H9 (cell line): ENCODE results near the gene ANKFY1. TPM values are rescaled to one million over a fixed set of nuclear protein-coding genes. Genes with fewer than 3 reads are reported as not detected.

Experiments
- DNase-seq: peaks from one replicate; pipeline ENCODE4 v3.0.0-alpha.2; 2017
- H2AFZ ChIP-seq: one replicate; pipeline ENCODE4 v1.6.1; 2013; ENCODE audit warnings: mild to moderate bottlenecking, low read length, control low read depth, moderate library complexity
- H2AK5ac ChIP-seq: 2 replicates; pipeline ENCODE4 v1.6.1; 2013; ENCODE audit warnings: low read length, control low read depth, mixed read lengths; ENCODE audit not compliant: insufficient read length
- H2BK120ac ChIP-seq: one replicate; pipeline ENCODE4 v1.6.1; 2013; ENCODE audit warnings: low read depth, mild to moderate bottlenecking, low read length, control low read depth, inconsistent platforms; ENCODE audit not compliant: poor library complexity, severe bottlenecking
- H2BK12ac ChIP-seq: 2 replicates; pipeline ENCODE4 v1.6.1; 2013; ENCODE audit warnings: low read length, control low read depth, mixed read lengths, low read depth; ENCODE audit not compliant: insufficient read length
- H2BK15ac ChIP-seq: 2 replicates; pipeline ENCODE4 v1.6.1; 2013; ENCODE audit warnings: low read depth, low read length, control low read depth
- H2BK20ac ChIP-seq: one replicate; pipeline ENCODE4 v1.6.1; 2013; ENCODE audit warnings: low read depth, mild to moderate bottlenecking, low read length, control low read depth, inconsistent platforms; ENCODE audit not compliant: poor library complexity, severe bottlenecking
- H2BK5ac ChIP-seq: 2 replicates; pipeline ENCODE4 v1.6.1; 2013; ENCODE audit warnings: low read length, control low read depth, mixed read lengths; ENCODE audit not compliant: insufficient read length
- H3K14ac ChIP-seq: 2 replicates; pipeline ENCODE4 v1.6.1; 2013; ENCODE audit warnings: low read length, control low read depth; ENCODE audit not compliant: insufficient read depth
- H3K18ac ChIP-seq: 2 replicates; pipeline ENCODE4 v1.6.1; 2013; ENCODE audit warnings: low read depth, mild to moderate bottlenecking, mixed read lengths, low read length, control low read depth; ENCODE audit not compliant: insufficient read length
- H3K23ac ChIP-seq: 2 replicates; pipeline ENCODE4 v1.6.1; 2013; ENCODE audit warnings: low read length, control low read depth, mixed read lengths, low read depth; ENCODE audit not compliant: insufficient read length
- H3K23me2 ChIP-seq: 2 replicates; pipeline ENCODE4 v1.6.1; 2013; ENCODE audit warnings: low read depth, mild to moderate bottlenecking, mixed read lengths, low read length, control low read depth; ENCODE audit not compliant: insufficient read length, poor library complexity, severe bottlenecking
- H3K27ac ChIP-seq: 2 replicates; pipeline ENCODE4 v1.5.1; 2013; ENCODE audit warnings: low read length, control low read depth, mixed read lengths, low read depth; ENCODE audit not compliant: insufficient read length
- H3K27me3 ChIP-seq: 2 replicates; pipeline ENCODE4 v1.6.1; 2013; ENCODE audit warnings: low read length, control low read depth, inconsistent platforms; ENCODE audit not compliant: insufficient read depth
- H3K4ac ChIP-seq: 2 replicates; pipeline ENCODE4 v1.6.1; 2013; ENCODE audit warnings: low read depth, mild to moderate bottlenecking, control low read depth, inconsistent platforms, low read length, moderate library complexity
- H3K4me1 ChIP-seq: 2 replicates; pipeline ENCODE4 v1.6.1; 2013; ENCODE audit warnings: low read length, control low read depth, inconsistent platforms; ENCODE audit not compliant: insufficient read depth
- H3K4me2 ChIP-seq: 2 replicates; pipeline ENCODE4 v1.6.1; 2013; ENCODE audit warnings: low read length, control low read depth, mixed read lengths; ENCODE audit not compliant: insufficient read length, insufficient read depth
- H3K56ac ChIP-seq: 2 replicates; pipeline ENCODE4 v1.6.1; 2013; ENCODE audit warnings: low read depth, mild to moderate bottlenecking, mixed read lengths, low read length, control low read depth; ENCODE audit not compliant: insufficient read length
- H3K79me1 ChIP-seq: 2 replicates; pipeline ENCODE4 v1.6.1; 2013; ENCODE audit warnings: low read depth, mild to moderate bottlenecking, moderate library complexity, low read length, control low read depth, inconsistent platforms; ENCODE audit not compliant: insufficient read depth, poor library complexity, severe bottlenecking
- H3K79me2 ChIP-seq: 2 replicates; pipeline ENCODE4 v1.6.1; 2013; ENCODE audit warnings: low read length, control low read depth, inconsistent platforms; ENCODE audit not compliant: insufficient read depth
- H3K9ac ChIP-seq: 2 replicates; pipeline ENCODE4 v1.6.1; 2013; ENCODE audit warnings: low read length, control low read depth, mixed read lengths; ENCODE audit not compliant: insufficient read length; ENCODE audit errors: extremely low read depth
- H3K9me3 ChIP-seq: one replicate; pipeline ENCODE4 v1.6.1; 2013; ENCODE audit warnings: low read depth, low read length, inconsistent platforms; ENCODE audit not compliant: control insufficient read depth
- H3T11ph ChIP-seq: one replicate; pipeline ENCODE4 v1.6.1; 2013; ENCODE audit warnings: mild to moderate bottlenecking, low read length, control low read depth, inconsistent platforms
- H4K20me1 ChIP-seq: one replicate; pipeline ENCODE4 v1.6.1; 2013; ENCODE audit not compliant: control insufficient read depth, insufficient read length, insufficient read depth
- H4K5ac ChIP-seq: 2 replicates; pipeline ENCODE4 v1.6.1; 2013; ENCODE audit warnings: low read depth, mild to moderate bottlenecking, mixed read lengths, low read length, control low read depth; ENCODE audit not compliant: insufficient read length
- H4K8ac ChIP-seq: replicated peaks from 2 replicates; pipeline ENCODE4 v1.6.1; 2013; ENCODE audit warnings: low read length, control low read depth, mixed read lengths, low read depth; ENCODE audit not compliant: insufficient read length
- H4K91ac ChIP-seq: 2 replicates; pipeline ENCODE4 v1.6.1; 2013; ENCODE audit warnings: low read depth, mild to moderate bottlenecking, moderate library complexity, mixed read lengths, low read length, control low read depth; ENCODE audit not compliant: insufficient read length
- H3K27ac Mint-ChIP-seq, 3 experiments: 2 replicates in 2 of 3; 3 replicates in 1 of 3; pipeline ENCODE4 v1.8.0; 2020 to 2021; ENCODE audit warnings: mixed read lengths in 3 of 3, mild to moderate bottlenecking in 1 of 3, moderate library complexity in 1 of 3
- H3K27me3 Mint-ChIP-seq: 2 replicates; pipeline ENCODE4 v1.8.0; 2021; ENCODE audit warnings: low read depth, mild to moderate bottlenecking, moderate library complexity, mixed read lengths
- H3K36me3 Mint-ChIP-seq, 3 experiments: 2 replicates in 2 of 3; 3 replicates in 1 of 3; pipeline ENCODE4 v1.8.0; 2020 to 2021; ENCODE audit warnings: low read depth in 3 of 3, mixed read lengths in 3 of 3; ENCODE audit not compliant: insufficient read depth in 1 of 3
- H3K4me1 Mint-ChIP-seq, 2 experiments: 2 replicates each; pipeline ENCODE4 v1.8.0; 2020; ENCODE audit warnings: mixed read lengths in 2 of 2
- H3K4me3 Mint-ChIP-seq, 2 experiments: 2 replicates in 1 of 2; 3 replicates in 1 of 2; pipeline ENCODE4 v1.8.0; 2020 to 2021; ENCODE audit warnings: mild to moderate bottlenecking in 2 of 2, mixed read lengths in 2 of 2, moderate library complexity in 1 of 2
- H3K9me3 Mint-ChIP-seq, 2 experiments: 2 replicates in 1 of 2; 3 replicates in 1 of 2; pipeline ENCODE4 v1.8.0; 2020; ENCODE audit warnings: mild to moderate bottlenecking in 2 of 2, mixed read lengths in 2 of 2, moderate library complexity in 1 of 2
- CTCF ChIP-seq: fragments of 200-600 bp; sonication (generic); conservative IDR thresholded peaks from 3 replicates; pipeline ENCODE4 v1.8.0; 2021; ENCODE audit warnings: antibody characterized with exemption, mild to moderate bottlenecking
- WGBS: extraction: QIAGEN DNeasy Blood & Tissue Kit; methylation state at CpG from one replicate; pipeline ENCODE4 v1.1.7; 2013; ENCODE audit warnings: missing lambda C conversion rate, low lambda C conversion rate, mixed read lengths; ENCODE audit not compliant: insufficient read length; ENCODE audit errors: extremely low coverage; 5-methylcytosine and 5-hydroxymethylcytosine counted together
- total RNA-seq: library from RNA; stranded (reverse); gene quantifications from 2 replicates; pipeline ENCODE4 v1.2.1, GENCODE V29; 2021

ANKFY1 gene
- total RNA-seq, 1 experiment from 2014 or later = 51.9 TPM

- H3K27ac Mint-ChIP-seq = peak overlapping the region in 2 of 3 experiments; percentile 56 to 65; a peak in 3 of 7 replicates
- no peak overlapping the region for H3K4me2 ChIP-seq
- H4K91ac ChIP-seq = no peak overlapping the region
- WGBS = no CpG with 5 or more reads among the region's 4 CpGs
- no peak overlapping the region for H3K9ac ChIP-seq
- H2BK5ac ChIP-seq = no peak overlapping the region
- no peak overlapping the region for H4K5ac ChIP-seq
- no peak overlapping the region for H3K18ac ChIP-seq
- peaks cover 30 to 68% (median 67%) of the 10 kb centered on the region in 3 experiments for H3K36me3 Mint-ChIP-seq
- no peak overlapping the region for H3T11ph ChIP-seq
- H3K79me2 ChIP-seq = no peaks in the 10 kb centered on the region
- no peak overlapping the region for H2BK120ac ChIP-seq
- H3K4me1 ChIP-seq = no peaks in the 10 kb centered on the region
- H2BK20ac ChIP-seq = no peak overlapping the region
- H4K8ac ChIP-seq = no peak overlapping the region
- H3K27ac ChIP-seq = no peak overlapping the region
- no peaks in the 10 kb centered on the region for H3K4me1 Mint-ChIP-seq
- H3K4me3 Mint-ChIP-seq = no peak overlapping the region
- H3K79me1 ChIP-seq = no peaks in the 10 kb centered on the region
- no peak overlapping the region for H3K14ac ChIP-seq
- H3K23ac ChIP-seq = no peak overlapping the region
- H3K4ac ChIP-seq = no peak overlapping the region
- H2BK15ac ChIP-seq = no peak overlapping the region
- no peaks in the 10 kb centered on the region for H3K9me3 ChIP-seq
- TF ChIP-seq CTCF = no peak
- no peaks in the 10 kb centered on the region for H4K20me1 ChIP-seq
- H3K27me3 ChIP-seq = no peaks in the 10 kb centered on the region
- H2AK5ac ChIP-seq = no peak overlapping the region
- no peaks in the 10 kb centered on the region for H3K23me2 ChIP-seq
- H3K56ac ChIP-seq = no peak overlapping the region
- H3K9me3 Mint-ChIP-seq = no peaks in the 10 kb centered on the region
- H2BK12ac ChIP-seq = no peak overlapping the region
- DNase-seq = peak; percentile 31
- H3K27me3 Mint-ChIP-seq = no peaks in the 10 kb centered on the region
- H2AFZ ChIP-seq = no peak overlapping the region
Measured at GRCh38 chr17:4208238-4208637, 55.5 kb downstream of the ANKFY1 start.
